ENCODE measurements around the gene GABARAPL1.

GABARAPL1 gene

DNA sequence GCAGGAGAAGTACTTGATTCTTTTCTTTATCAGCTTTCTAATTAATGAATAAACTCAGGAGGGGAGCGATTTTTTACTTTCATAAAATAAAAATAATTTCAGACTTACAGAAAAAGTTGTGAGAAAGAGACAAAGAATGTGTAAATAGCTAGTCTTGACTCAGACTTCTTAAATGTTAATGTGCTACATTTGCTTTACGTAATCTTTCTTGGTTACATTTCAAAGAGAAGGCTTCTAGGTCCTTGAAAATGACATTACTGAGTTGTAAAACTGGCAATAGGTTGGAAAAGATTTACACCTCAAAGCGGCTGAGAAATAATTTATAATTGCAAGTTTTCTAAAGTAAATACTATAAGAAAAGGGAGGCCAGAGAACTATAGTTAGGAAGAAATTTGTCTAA lies 28.6 kb downstream of the GABARAPL1 start:
- TF ChIP-seq REST (IDR thresholded peaks at IDR 0.05; ENCODE audit: insufficient read depth in 1 of 2, low read depth in 2 of 2, low read length in 2 of 2) (no peak), POLR2AphosphoS5 (IDR thresholded peaks at IDR 0.05; ENCODE audit: low read depth, low read length) (no peak), SIN3A (IDR thresholded peaks at IDR 0.05; ENCODE audit: borderline replicate concordance, insufficient read depth, low read length) (no peak), FOXP2 (optimal IDR thresholded peaks at IDR 0.05; ENCODE audit: borderline replicate concordance, extremely low read depth, extremely low read length, insufficient read depth) (no peak), TAF1 (IDR thresholded peaks at IDR 0.05; ENCODE audit: borderline replicate concordance, insufficient read depth, low read length) (no peak)

- TF ChIP-seq TAF1 (IDR thresholded peaks at IDR 0.05; ENCODE audit: borderline replicate concordance, insufficient read depth, low read length) (no peak), POLR2AphosphoS5 (IDR thresholded peaks at IDR 0.05; ENCODE audit: low read depth, low read length) (no peak), REST (IDR thresholded peaks at IDR 0.05; ENCODE audit: insufficient read depth in 1 of 2, low read depth in 2 of 2, low read length in 2 of 2) (no peak), SIN3A (IDR thresholded peaks at IDR 0.05; ENCODE audit: borderline replicate concordance, insufficient read depth, low read length) (no peak), FOXP2 (optimal IDR thresholded peaks at IDR 0.05; ENCODE audit: borderline replicate concordance, extremely low read depth, extremely low read length, insufficient read depth) (no peak)
These were observed 29.1 kb downstream of the GABARAPL1 start for GRCh38 chr12:10241727-10242126.

- TF ChIP-seq TAF1 (IDR thresholded peaks at IDR 0.05; ENCODE audit: borderline replicate concordance, insufficient read depth, low read length) (no peak), SIN3A (IDR thresholded peaks at IDR 0.05; ENCODE audit: borderline replicate concordance, insufficient read depth, low read length) (no peak), FOXP2 (optimal IDR thresholded peaks at IDR 0.05; ENCODE audit: borderline replicate concordance, extremely low read depth, extremely low read length, insufficient read depth) (no peak), REST (IDR thresholded peaks at IDR 0.05; ENCODE audit: insufficient read depth in 1 of 2, low read depth in 2 of 2, low read length in 2 of 2) (no peak), POLR2AphosphoS5 (IDR thresholded peaks at IDR 0.05; ENCODE audit: low read depth, low read length) (no peak)
These were observed 29.9 kb downstream of the GABARAPL1 start for GRCh38 chr12:10242539-10242938.

DNA sequence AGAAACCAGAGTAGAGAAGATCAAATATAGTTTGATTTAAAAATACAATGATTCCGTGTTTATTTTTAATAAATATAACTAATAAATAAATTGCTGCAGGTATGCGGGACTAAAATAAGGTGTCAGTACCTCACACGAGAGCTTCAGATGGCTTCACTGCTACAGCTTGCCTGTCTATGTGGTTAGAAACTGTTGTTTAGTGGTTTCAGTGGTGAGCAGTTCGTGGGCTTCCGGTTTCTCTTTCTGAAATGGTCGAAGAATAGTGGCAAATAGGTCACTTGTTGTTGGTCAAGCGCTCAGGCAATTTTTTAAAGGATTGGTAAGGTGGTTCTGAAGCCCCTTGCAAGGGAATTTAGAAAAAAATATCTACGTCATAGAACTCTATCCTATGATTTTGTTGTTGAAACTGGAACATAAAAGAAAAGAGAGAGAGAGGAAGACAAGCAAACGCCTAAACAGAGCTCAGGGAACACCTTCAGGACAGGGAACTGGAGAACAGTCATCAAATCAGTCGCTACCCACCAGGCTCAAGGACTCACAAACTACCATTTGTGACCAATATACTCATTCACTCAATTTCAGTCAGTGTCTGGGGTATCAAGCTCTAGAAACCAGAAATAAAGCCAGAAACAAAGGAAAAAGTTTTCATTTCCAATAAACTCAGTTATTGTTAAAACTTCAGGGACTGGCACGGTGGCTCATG lies 31.3 kb downstream of the GABARAPL1 start:
- no peak for TF ChIP-seq FOXP2 (optimal IDR thresholded peaks at IDR 0.05; ENCODE audit: borderline replicate concordance, extremely low read depth, extremely low read length, insufficient read depth)

DNA sequence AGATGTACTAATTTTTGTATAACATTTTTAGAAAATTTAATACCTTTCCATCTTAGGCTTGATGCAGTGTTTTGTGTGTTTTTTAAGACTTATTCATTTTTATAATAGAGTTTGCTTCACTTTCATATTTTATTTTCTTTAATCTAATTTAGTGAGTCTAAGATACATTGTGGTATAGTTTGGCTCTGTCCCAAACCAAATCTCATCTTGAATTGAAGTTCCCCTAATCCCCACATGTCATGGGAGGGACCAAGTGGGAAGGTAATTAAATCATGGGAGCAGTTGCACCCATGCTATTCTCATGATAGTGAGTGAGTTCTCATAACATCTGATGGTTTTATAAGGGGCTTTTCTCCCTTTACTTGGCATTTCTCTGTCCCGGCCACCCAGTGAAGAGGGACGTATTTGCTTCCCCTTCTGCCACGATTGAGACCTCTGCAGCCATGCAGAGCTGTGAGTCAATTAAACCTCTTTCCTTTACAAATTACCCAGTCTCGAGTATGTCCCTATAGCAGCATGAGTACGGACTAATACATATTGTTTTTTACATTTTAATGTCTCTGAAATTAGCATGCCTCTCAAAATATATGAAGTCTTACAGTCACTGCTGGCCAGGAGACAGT lies 34.9 kb downstream of the GABARAPL1 start:
- TF ChIP-seq REST (IDR thresholded peaks at IDR 0.05; ENCODE audit: insufficient read depth in 1 of 2, low read depth in 2 of 2, low read length in 2 of 2) (no peak), FOXP2 (optimal IDR thresholded peaks at IDR 0.05; ENCODE audit: borderline replicate concordance, extremely low read depth, extremely low read length, insufficient read depth) (no peak), SIN3A (IDR thresholded peaks at IDR 0.05; ENCODE audit: borderline replicate concordance, insufficient read depth, low read length) (no peak), POLR2AphosphoS5 (IDR thresholded peaks at IDR 0.05; ENCODE audit: low read depth, low read length) (no peak), TAF1 (IDR thresholded peaks at IDR 0.05; ENCODE audit: borderline replicate concordance, insufficient read depth, low read length) (no peak)

Data from PFSK-1 (cell line).